Measurements from ENCODE around the gene WWC2.

WWC2 gene

DNA sequence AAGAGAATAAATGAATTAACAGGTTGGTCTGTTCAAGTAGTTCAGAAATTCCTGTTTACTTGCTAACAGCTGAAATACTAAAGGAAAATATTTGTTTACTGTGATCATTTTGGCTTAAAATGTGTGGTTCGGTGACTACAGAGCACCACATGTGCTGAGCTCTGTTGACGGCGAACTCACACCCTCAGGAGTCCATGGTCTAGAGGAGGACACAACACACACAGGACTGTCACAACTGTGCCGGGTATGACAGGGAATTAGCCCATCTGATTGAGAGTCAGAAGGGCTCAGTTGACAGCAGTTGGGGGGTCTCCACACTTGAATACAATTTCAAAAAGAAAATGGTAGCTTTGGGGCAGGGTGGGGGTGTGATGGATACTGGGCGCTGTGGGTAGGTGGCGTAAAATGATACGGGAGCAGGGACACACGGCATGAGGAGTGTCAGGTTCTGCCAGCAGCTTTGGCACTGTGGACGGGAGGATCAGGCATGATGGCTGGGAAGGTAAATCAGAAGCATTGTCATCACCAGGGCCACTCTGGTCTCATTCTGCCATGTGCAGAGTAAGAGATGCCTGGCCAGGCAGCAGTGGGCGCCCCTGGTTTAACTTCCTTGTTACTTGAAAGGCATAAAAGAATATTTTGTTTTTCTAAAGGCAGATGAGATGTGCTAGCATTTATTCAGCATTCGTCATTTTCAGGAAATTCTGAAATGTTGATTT is 187.7 kb downstream of the WWC2 start:
- H3K27ac ChIP-seq (ENCODE audit: low read depth, low read length) = no peak overlapping the region
- TF ChIP-seq EZH2phosphoT487 (conservative IDR thresholded peaks at IDR 0.05; ENCODE audit: low read length) = no peak
- TF ChIP-seq, protein P1, sequence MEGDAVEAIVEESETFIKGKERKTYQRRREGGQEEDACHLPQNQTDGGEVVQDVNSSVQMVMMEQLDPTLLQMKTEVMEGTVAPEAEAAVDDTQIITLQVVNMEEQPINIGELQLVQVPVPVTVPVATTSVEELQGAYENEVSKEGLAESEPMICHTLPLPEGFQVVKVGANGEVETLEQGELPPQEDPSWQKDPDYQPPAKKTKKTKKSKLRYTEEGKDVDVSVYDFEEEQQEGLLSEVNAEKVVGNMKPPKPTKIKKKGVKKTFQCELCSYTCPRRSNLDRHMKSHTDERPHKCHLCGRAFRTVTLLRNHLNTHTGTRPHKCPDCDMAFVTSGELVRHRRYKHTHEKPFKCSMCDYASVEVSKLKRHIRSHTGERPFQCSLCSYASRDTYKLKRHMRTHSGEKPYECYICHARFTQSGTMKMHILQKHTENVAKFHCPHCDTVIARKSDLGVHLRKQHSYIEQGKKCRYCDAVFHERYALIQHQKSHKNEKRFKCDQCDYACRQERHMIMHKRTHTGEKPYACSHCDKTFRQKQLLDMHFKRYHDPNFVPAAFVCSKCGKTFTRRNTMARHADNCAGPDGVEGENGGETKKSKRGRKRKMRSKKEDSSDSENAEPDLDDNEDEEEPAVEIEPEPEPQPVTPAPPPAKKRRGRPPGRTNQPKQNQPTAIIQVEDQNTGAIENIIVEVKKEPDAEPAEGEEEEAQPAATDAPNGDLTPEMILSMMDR (IDR thresholded peaks at IDR 0.05; ENCODE audit: insufficient read depth, low read length, poor library complexity, severe bottlenecking) = no peak
- H3F3A ChIP-seq (ENCODE audit: insufficient read depth) = no peaks in the 10 kb centered on the region
- no peak overlapping the region for H2AFZ ChIP-seq (ENCODE audit: low read depth, low read length, severe bottlenecking)
- no peaks in the 10 kb centered on the region for H3K9me3 ChIP-seq (ENCODE audit: insufficient read depth, low read length)
- no peaks in the 10 kb centered on the region for H3K79me2 ChIP-seq (ENCODE audit: insufficient read depth, low read length)
- H3K9ac ChIP-seq (ENCODE audit: low read length) = no peak overlapping the region
- H3K9me2 ChIP-seq (replicated peaks; ENCODE audit: insufficient read depth, low read length) = no peaks in the 10 kb centered on the region
- H3K4me2 ChIP-seq (ENCODE audit: low read depth, low read length, poor library complexity, severe bottlenecking) = no peak overlapping the region
- H3K36me3 ChIP-seq (ENCODE audit: low read length) = no peaks in the 10 kb centered on the region
- no peak overlapping the region for H3K4me3 ChIP-seq (ENCODE audit: insufficient read depth, low read length, poor library complexity, severe bottlenecking)
- H3K27me3 ChIP-seq (ENCODE audit: low read length) = no peaks in the 10 kb centered on the region
- H4K20me1 ChIP-seq (ENCODE audit: low read depth, low read length) = no peaks in the 10 kb centered on the region

DNA sequence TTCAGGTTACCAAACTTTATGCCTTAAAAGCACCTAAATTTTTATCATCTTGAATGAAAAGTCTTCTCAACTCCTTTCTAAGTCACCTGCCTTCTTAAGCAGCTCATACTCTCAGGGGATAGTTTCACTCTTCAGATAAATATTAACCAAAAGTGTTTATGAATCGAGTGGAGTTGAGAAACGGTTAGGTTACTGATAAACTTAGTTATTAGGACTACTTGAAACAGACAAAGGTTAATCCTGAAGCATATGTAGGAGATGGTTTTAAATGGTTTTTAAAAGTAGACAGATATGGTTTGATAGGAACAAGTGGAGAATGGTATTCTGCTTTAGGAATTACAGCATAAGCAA is 188.2 kb downstream of the WWC2 start:
- H3K9ac ChIP-seq (ENCODE audit: low read length) = no peak overlapping the region
- H3K9me3 ChIP-seq (ENCODE audit: insufficient read depth, low read length) = no peaks in the 10 kb centered on the region
- no peaks in the 10 kb centered on the region for H3K9me2 ChIP-seq (replicated peaks; ENCODE audit: insufficient read depth, low read length)
- H3K4me2 ChIP-seq (ENCODE audit: low read depth, low read length, poor library complexity, severe bottlenecking) = no peak overlapping the region
- H4K20me1 ChIP-seq (ENCODE audit: low read depth, low read length) = no peaks in the 10 kb centered on the region
- no peak overlapping the region for H3K27ac ChIP-seq (ENCODE audit: low read depth, low read length)
- H3K27me3 ChIP-seq (ENCODE audit: low read length) = no peaks in the 10 kb centered on the region
- H3K36me3 ChIP-seq (ENCODE audit: low read length) = no peaks in the 10 kb centered on the region
- no peak overlapping the region for H2AFZ ChIP-seq (ENCODE audit: low read depth, low read length, severe bottlenecking)
- H3K79me2 ChIP-seq (ENCODE audit: insufficient read depth, low read length) = no peaks in the 10 kb centered on the region
- no peak for TF ChIP-seq EZH2phosphoT487 (conservative IDR thresholded peaks at IDR 0.05; ENCODE audit: low read length)
- TF ChIP-seq, protein P1 (IDR thresholded peaks at IDR 0.05; ENCODE audit: insufficient read depth, low read length, poor library complexity, severe bottlenecking) = no peak
- H3F3A ChIP-seq (ENCODE audit: insufficient read depth) = no peaks in the 10 kb centered on the region
- H3K4me3 ChIP-seq (ENCODE audit: insufficient read depth, low read length, poor library complexity, severe bottlenecking) = no peak overlapping the region

DNA sequence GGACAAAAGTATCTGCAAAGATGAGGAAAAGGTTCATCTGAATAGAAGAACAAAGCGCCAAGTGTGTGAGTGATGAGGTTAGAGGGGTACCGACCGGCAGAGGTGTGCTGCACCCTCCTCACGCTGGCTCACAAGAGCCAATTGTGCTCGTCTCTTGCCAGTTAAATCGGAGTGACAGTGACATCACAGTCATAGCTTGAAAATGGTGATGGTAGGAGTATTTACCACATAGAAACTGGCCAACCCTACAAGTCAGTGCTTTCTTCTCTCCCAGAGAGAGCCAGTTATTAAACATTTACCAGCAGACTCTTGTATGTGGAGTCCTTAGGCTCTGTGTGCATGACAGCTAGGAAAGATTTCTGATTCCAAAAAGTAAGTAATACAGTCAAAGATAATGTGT is 188.6 kb downstream of the WWC2 start:
- H3K9ac ChIP-seq (ENCODE audit: low read length) = no peak overlapping the region
- H3K27ac ChIP-seq (ENCODE audit: low read depth, low read length) = no peak overlapping the region
- H4K20me1 ChIP-seq (ENCODE audit: low read depth, low read length) = no peaks in the 10 kb centered on the region
- no peaks in the 10 kb centered on the region for H3K79me2 ChIP-seq (ENCODE audit: insufficient read depth, low read length)
- H3K27me3 ChIP-seq (ENCODE audit: low read length) = no peaks in the 10 kb centered on the region
- H3K36me3 ChIP-seq (ENCODE audit: low read length) = no peaks in the 10 kb centered on the region
- TF ChIP-seq, protein P1 (IDR thresholded peaks at IDR 0.05; ENCODE audit: insufficient read depth, low read length, poor library complexity, severe bottlenecking) = no peak
- no peak for TF ChIP-seq EZH2phosphoT487 (conservative IDR thresholded peaks at IDR 0.05; ENCODE audit: low read length)
- H3K4me3 ChIP-seq (ENCODE audit: insufficient read depth, low read length, poor library complexity, severe bottlenecking) = no peak overlapping the region
- no peak overlapping the region for H2AFZ ChIP-seq (ENCODE audit: low read depth, low read length, severe bottlenecking)
- H3K9me2 ChIP-seq (replicated peaks; ENCODE audit: insufficient read depth, low read length) = no peaks in the 10 kb centered on the region
- H3K9me3 ChIP-seq (ENCODE audit: insufficient read depth, low read length) = no peaks in the 10 kb centered on the region
- no peak overlapping the region for H3K4me2 ChIP-seq (ENCODE audit: low read depth, low read length, poor library complexity, severe bottlenecking)
- no peaks in the 10 kb centered on the region for H3F3A ChIP-seq (ENCODE audit: insufficient read depth)
